ENCODE results near the gene PIK3R6. TPM values are rescaled to one million over a fixed set of nuclear protein-coding genes. Genes with fewer than 3 reads are reported as not detected.
A peak's percentile ranks its signal among the peaks of the same experiment; 100 is the strongest.

The PIK3R6 gene
- total RNA-seq, 4 donors from 2014 or later: 0.55 to 1.4 TPM; not detected in 2

DNA sequence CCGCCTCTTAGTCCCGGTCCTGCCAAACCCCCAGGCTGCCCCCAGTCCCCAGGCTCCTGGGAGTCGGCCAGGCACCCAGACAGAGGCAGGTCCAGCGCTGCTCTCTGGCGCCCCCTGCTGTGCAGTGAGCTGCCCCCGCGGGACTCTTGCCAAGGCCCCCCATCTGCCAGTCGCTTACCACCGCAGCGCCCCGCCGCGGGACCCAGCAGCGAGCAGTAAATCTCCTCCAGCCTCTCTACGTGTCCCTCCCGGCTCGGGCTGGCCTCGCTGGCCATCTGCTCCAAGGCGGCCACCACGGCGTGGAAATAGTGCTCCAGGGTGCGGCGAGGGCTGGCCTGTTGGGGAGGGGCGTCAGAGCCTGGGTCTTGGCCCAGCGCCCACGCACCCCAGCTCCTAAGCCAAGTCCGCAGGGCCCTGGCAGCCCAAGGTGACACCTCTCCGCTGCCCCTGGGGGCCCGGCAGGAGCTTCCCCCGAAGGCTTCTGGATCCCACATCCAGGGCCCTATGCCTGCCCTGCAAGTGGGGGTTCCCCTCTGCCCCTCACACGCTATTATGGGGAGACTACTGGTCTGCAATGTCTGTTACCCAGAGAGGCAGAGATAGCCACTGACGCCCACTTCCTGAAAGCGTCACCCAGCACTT, 34.6 kb downstream of the PIK3R6 start:
- no peak for TF ChIP-seq POLR2A (IDR thresholded peaks at IDR 0.05)
- TF ChIP-seq, protein P1, sequence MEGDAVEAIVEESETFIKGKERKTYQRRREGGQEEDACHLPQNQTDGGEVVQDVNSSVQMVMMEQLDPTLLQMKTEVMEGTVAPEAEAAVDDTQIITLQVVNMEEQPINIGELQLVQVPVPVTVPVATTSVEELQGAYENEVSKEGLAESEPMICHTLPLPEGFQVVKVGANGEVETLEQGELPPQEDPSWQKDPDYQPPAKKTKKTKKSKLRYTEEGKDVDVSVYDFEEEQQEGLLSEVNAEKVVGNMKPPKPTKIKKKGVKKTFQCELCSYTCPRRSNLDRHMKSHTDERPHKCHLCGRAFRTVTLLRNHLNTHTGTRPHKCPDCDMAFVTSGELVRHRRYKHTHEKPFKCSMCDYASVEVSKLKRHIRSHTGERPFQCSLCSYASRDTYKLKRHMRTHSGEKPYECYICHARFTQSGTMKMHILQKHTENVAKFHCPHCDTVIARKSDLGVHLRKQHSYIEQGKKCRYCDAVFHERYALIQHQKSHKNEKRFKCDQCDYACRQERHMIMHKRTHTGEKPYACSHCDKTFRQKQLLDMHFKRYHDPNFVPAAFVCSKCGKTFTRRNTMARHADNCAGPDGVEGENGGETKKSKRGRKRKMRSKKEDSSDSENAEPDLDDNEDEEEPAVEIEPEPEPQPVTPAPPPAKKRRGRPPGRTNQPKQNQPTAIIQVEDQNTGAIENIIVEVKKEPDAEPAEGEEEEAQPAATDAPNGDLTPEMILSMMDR (IDR thresholded peaks at IDR 0.05): peak; percentile 26 to 54 (median 45)
- peaks cover 8% of the 10 kb centered on the region for H3K27me3 ChIP-seq
- peak; percentile 28 for DNase-seq
- no peak overlapping the region for H3K27ac ChIP-seq
- 53% methylated on average over 30 of the region's 33 CpGs; no CpG with 5 or more reads in 1 of the 2 donors for WGBS, 2 donors (ENCODE audit: low coverage in 1 of 2)
- no peaks in the 10 kb centered on the region for H3K36me3 ChIP-seq
- in situ Hi-C loops (cut with MboI; ENCODE audit: low pct_ligation_motif_present in 1 of 4, low pct_unique_long_range_greater_than_20kb in 1 of 4, low sequenced_read_pairs in 3 of 4): loop anchor here in 1 of 4 donors (25.0 kb wide), 1 partner anchor 104 kb away; no protein-coding TSS in a partner anchor
- no peak overlapping the region for H3K4me3 ChIP-seq
- H3K4me1 ChIP-seq: no peaks in the 10 kb centered on the region
- H3K9me3 ChIP-seq: no peaks in the 10 kb centered on the region
- intact Hi-C loops (cut with DNase I; ENCODE audit: low total_unique reads): loop anchor here (5.0 kb wide), 1 partner anchor 284 kb away; no protein-coding TSS in a partner anchor

- H3K4me3 ChIP-seq: no peak overlapping the region
- intact Hi-C loops (cut with DNase I; ENCODE audit: low total_unique reads) (loop anchor here (5.0 kb wide), 1 partner anchor 286 kb away; no protein-coding TSS in a partner anchor), in situ Hi-C loops (cut with MboI; ENCODE audit: low pct_ligation_motif_present in 1 of 4, low pct_unique_long_range_greater_than_20kb in 1 of 4, low sequenced_read_pairs in 3 of 4) (loop anchor here in 1 of 4 donors (25.0 kb wide), 1 partner anchor 106 kb away; no protein-coding TSS in a partner anchor)
- TF ChIP-seq POLR2AphosphoS5 (IDR thresholded peaks at IDR 0.05) (no peak), POLR2A (IDR thresholded peaks at IDR 0.05) (no peak), EP300 (IDR thresholded peaks at IDR 0.05; ENCODE audit: low read depth) (no peak)
- TF ChIP-seq, protein P1 (IDR thresholded peaks at IDR 0.05): no peak
- no peak overlapping the region for H3K27ac ChIP-seq
- 88% methylated on average over 4 to 7 of the region's 7 CpGs for WGBS, 2 donors (ENCODE audit: low coverage in 1 of 2)
- no peaks in the 10 kb centered on the region for H3K9me3 ChIP-seq
- H3K4me1 ChIP-seq: no peaks in the 10 kb centered on the region
- no peaks in the 10 kb centered on the region for H3K36me3 ChIP-seq
- peaks cover 8% of the 10 kb centered on the region for H3K27me3 ChIP-seq
- no peak for DNase-seq
These were observed 36.1 kb downstream of the PIK3R6 start for GRCh38 chr17:8831234-8831849.

- intact Hi-C loops (cut with DNase I; ENCODE audit: low total_unique reads): loop anchor here (5.0 kb wide), 1 partner anchor 287 kb away; no protein-coding TSS in a partner anchor
- Histone ChIP-seq H3K4me1 (no peaks in the 10 kb centered on the region), H3K27me3 (peaks cover 8% of the 10 kb centered on the region), H3K27ac (no peak overlapping the region), H3K9me3 (no peaks in the 10 kb centered on the region), H3K4me3 (no peak overlapping the region), H3K36me3 (no peaks in the 10 kb centered on the region)
- 80 to 88% methylated on average over 7 to 10 of the region's 10 CpGs for WGBS, 2 donors (ENCODE audit: low coverage in 1 of 2)
- TF ChIP-seq, protein P1 (IDR thresholded peaks at IDR 0.05): no peak
- TF ChIP-seq POLR2AphosphoS5 (IDR thresholded peaks at IDR 0.05) (no peak), POLR2A (IDR thresholded peaks at IDR 0.05) (no peak), EP300 (IDR thresholded peaks at IDR 0.05; ENCODE audit: low read depth) (no peak)
- no peak for DNase-seq
- in situ Hi-C loops (cut with MboI; ENCODE audit: low pct_ligation_motif_present in 1 of 4, low pct_unique_long_range_greater_than_20kb in 1 of 4, low sequenced_read_pairs in 3 of 4): loop anchor here in 1 of 4 donors (25.0 kb wide), 1 partner anchor 107 kb away; no protein-coding TSS in a partner anchor
These were observed 37.3 kb downstream of the PIK3R6 start for GRCh38 chr17:8830141-8830540.

Data from transverse colon (tissue), 4 donors.